Heart right ventricle (tissue), 16 donors: Measurements from ENCODE around the gene SCUBE1. TPM values are rescaled to one million over a fixed set of nuclear protein-coding genes. Genes with fewer than 3 reads are reported as not detected.
A peak's percentile ranks its signal among the peaks of the same experiment; 100 is the strongest.

Experiments used
- ATAC-seq, 8 donors: fragments of 200-7000 bp; cut with Tn5 transposase; one replicate each; pipeline ENCODE4 v1.9.1; 2020; ENCODE audit warnings: mild to moderate bottlenecking in 8 of 8, moderate library complexity in 8 of 8, moderate number of reproducible peaks in 1 of 8
- DNase-seq, 2 donors: peaks; one replicate each; pipeline ENCODE4 v3.0.0-alpha.2; 2020
- H3K27ac ChIP-seq, 10 donors: fragments of 200-600 bp; sonication (generic) in 2 of 10; one replicate each; pipeline versions ENCODE4 v1.5.0 to v1.8.0; 2020 to 2022; ENCODE audit warnings: mild to moderate bottlenecking in 3 of 10
- H3K27me3 ChIP-seq, 7 donors: fragments of 200-600 bp; one replicate each; pipeline ENCODE4 v1.8.0; 2021 to 2022; ENCODE audit warnings: mild to moderate bottlenecking in 2 of 7
- H3K36me3 ChIP-seq, 9 donors: fragments of 200-600 bp; sonication (generic) in 1 of 9; one replicate each; pipeline versions ENCODE4 v1.5.0 to v1.8.0; 2020 to 2022; ENCODE audit warnings: mild to moderate bottlenecking in 2 of 9
- H3K4me1 ChIP-seq, 9 donors: fragments of 200-600 bp; sonication (generic) in 1 of 9; one replicate each; pipeline versions ENCODE4 v1.5.0 to v1.8.0; 2020 to 2022; ENCODE audit warnings: mild to moderate bottlenecking in 4 of 9
- H3K4me3 ChIP-seq, 10 donors: fragments of 200-600 bp; sonication (generic) in 2 of 10; one replicate each; pipeline versions ENCODE4 v1.5.0 to v1.8.0; 2020 to 2022; ENCODE audit warnings: mild to moderate bottlenecking in 7 of 10, moderate library complexity in 2 of 10
- H3K9me3 ChIP-seq, 11 donors: fragments of 200-600 bp in 10 of 11; sonication (generic) in 2 of 11; one replicate each; pipeline versions ENCODE4 v1.5.0 to v1.8.0; 2013 to 2022; ENCODE audit warnings: mild to moderate bottlenecking in 2 of 11, control low read depth in 1 of 11, moderate library complexity in 1 of 11
- CTCF ChIP-seq, 9 donors: fragments of 200-600 bp; sonication (generic) in 2 of 9; IDR thresholded peaks; one replicate each; pipeline versions ENCODE4 v1.5.0 to v1.8.0; 2021 to 2022; ENCODE audit warnings: antibody characterized with exemption in 9 of 9, mild to moderate bottlenecking in 5 of 9, moderate library complexity in 1 of 9
- WGBS, 2 donors: extraction: QIAGEN DNeasy Blood & Tissue Kit; methylation state at CpG; one replicate each; pipeline ENCODE4 v1.1.7; 2013; ENCODE audit warnings: inconsistent platforms in 1 of 2; 5-methylcytosine and 5-hydroxymethylcytosine counted together
- intact Hi-C, 10 donors: fragments of 100-400 bp; cut with DNase I; formaldehyde crosslinking; loops; one replicate each; pipeline versions ENCODE4 v1.11.1 to v1.14.2; 2022
- polyA plus RNA-seq, 2 donors: library from polyadenylated mRNA; stranded (reverse); fragments of 200-250 nt; gene quantifications; one replicate each; pipeline ENCODE4 v1.2.3, GENCODE V29; 2013
- total RNA-seq, 10 donors: library from RNA; stranded (reverse); fragmentation: NEBNext Ultra II Directional in 3 of 10; extraction: Animal tissue kit (Norgen Biotek cat#: 25700) in 3 of 10; gene quantifications; one replicate each; pipeline versions ENCODE4 v1.2.1 to v1.2.4, GENCODE V29; 2021 to 2023
- donor health status: Arrhythmogenic right ventricular cardiomyopathy.
- donor health status: ischemic (EF 13 %, LVEDD 7.1; RV severe dilation, severe dysfunction).
- donor health status: healthy with polysubstance abuse.
- donor health status: DM: no; HTN: yes; CAD: no.
- donor health status: DM: no; HTN: no; CAD: no.
- donor health status: ischemic (EF 25% LVEDD 6.9; RV normal size, moderate dysfunction).
- donor health status: ischemic (EF 25% LVEDD 5.7; RV mildly dilated, moderate dysfunction).
- donor health status: healthy.
- donor health status: DM: yes; HTN: yes; CAD: no.
- donor health status: Ischemic cardiomyopathy.
- donor health status: ischemic (EF 35%, LVEDD 5.7; RV mildly dilated, moderate dysfunction).
- donor health status: nonischemic (EF 11% LVEDD 7.7; RV severe dilation, severe dysfunction).
- donor health status: DM: yes; HTN: yes; CAD: no.
- donor health status: PGD.
- donor health status: ischemic (EF 29% LVEDD 5.4; RV normal size, mild dysfunction).
- donor health status: nonischemic (EF 23%, LVEDD 6.1; RV moderate dilation, normal function).

The SCUBE1 gene
- total and polyA plus RNA-seq, 12 donors: 0.01 to 0.60 (median 0.13) TPM; not detected in 1

GRCh38 chr22:43256976-43257545 lies 86.1 kb downstream of the SCUBE1 start:
- intact Hi-C loops: no loop called here
- Histone ChIP-seq H3K27me3 (peaks cover 0 to 4% (median 0%) of the 10 kb centered on the region in 7 donors), H3K36me3 (no peaks in the 10 kb centered on the region), H3K4me3 (no peak overlapping the region), H3K27ac (peak overlapping the region in 2 of 10 donors; percentile 26 to 32), H3K4me1 (peaks cover 0 to 13% (median 0%) of the 10 kb centered on the region in 9 donors), H3K9me3 (no peaks in the 10 kb centered on the region)
- TF ChIP-seq CTCF (IDR thresholded peaks at IDR 0.05): no peak
- WGBS, 2 donors: 61 to 70% methylated on average over 8 of the region's 8 CpGs
- peak in 1 of 8 donors; percentile 25 for ATAC-seq
- no peak for DNase-seq

- no peak for ATAC-seq
- Histone ChIP-seq H3K4me3 (no peak overlapping the region), H3K4me1 (peaks cover 0 to 13% (median 0%) of the 10 kb centered on the region in 9 donors), H3K27me3 (peaks cover 0 to 4% (median 0%) of the 10 kb centered on the region in 7 donors), H3K27ac (no peak overlapping the region), H3K9me3 (no peaks in the 10 kb centered on the region), H3K36me3 (no peaks in the 10 kb centered on the region)
- no peak for TF ChIP-seq CTCF (IDR thresholded peaks at IDR 0.05)
- intact Hi-C loops: no loop called here
- 86 to 89% methylated on average over 9 of the region's 9 CpGs for WGBS, 2 donors
- no peak for DNase-seq
Observed at GRCh38 chr22:43256569-43256968, 86.6 kb downstream of the SCUBE1 start.

- Histone ChIP-seq H3K4me3 (no peak overlapping the region), H3K4me1 (peaks cover 0 to 13% (median 0%) of the 10 kb centered on the region in 9 donors), H3K36me3 (no peaks in the 10 kb centered on the region), H3K9me3 (no peaks in the 10 kb centered on the region), H3K27me3 (peaks cover 0 to 4% (median 0%) of the 10 kb centered on the region in 7 donors), H3K27ac (no peak overlapping the region)
- ATAC-seq (no peak), DNase-seq (no peak)
- TF ChIP-seq CTCF (IDR thresholded peaks at IDR 0.05): no peak
- WGBS, 2 donors: 92 to 95% methylated on average over 23 of the region's 23 CpGs
- intact Hi-C loops: no loop called here
Observed at GRCh38 chr22:43255299-43255698, 87.9 kb downstream of the SCUBE1 start.

GRCh38 chr22:43253839-43254238 lies 89.3 kb downstream of the SCUBE1 start:
- H3K27me3 ChIP-seq: peaks cover 0 to 4% (median 0%) of the 10 kb centered on the region in 7 donors
- no peak for DNase-seq
- H3K4me3 ChIP-seq: no peak overlapping the region
- WGBS, 2 donors: 95 to 96% methylated on average over 5 of the region's 5 CpGs
- ATAC-seq: no peak
- H3K27ac ChIP-seq: no peak overlapping the region
- H3K4me1 ChIP-seq: peaks cover 0 to 13% (median 0%) of the 10 kb centered on the region in 9 donors
- no peaks in the 10 kb centered on the region for H3K36me3 ChIP-seq
- no peak for TF ChIP-seq CTCF (IDR thresholded peaks at IDR 0.05)
- no peaks in the 10 kb centered on the region for H3K9me3 ChIP-seq
- intact Hi-C loops: no loop called here
